ENCODE data around the gene PTPN1. TPM values are rescaled to one million over a fixed set of nuclear protein-coding genes. Genes with fewer than 3 reads are reported as not detected.
A peak's percentile ranks its signal among the peaks of the same experiment; 100 is the strongest.
"Not testable (repeated sequence)": the region's sequence is repeated elsewhere in the genome, so short reads cannot be mapped to it uniquely, and the experiment has no call there.

The PTPN1 gene
- total RNA-seq, 8 experiments from 2014 or later, result 28.2 to 54.5 (median 31.6) TPM

GRCh38 chr20:50488236-50488806 is 21.9 kb upstream of the PTPN1 start:
- 75 to 97% (median 88%) methylated on average over 3 to 10 of the region's 10 CpGs for WGBS, 10 experiments
- no peak for ATAC-seq (replicated peaks in 6 of 8)
- H3K27ac ChIP-seq, result no peak overlapping the region
- H3K4me1 ChIP-seq (replicated peaks in 1 of 2), result no peaks in the 10 kb centered on the region
- no peak overlapping the region for H3K4me3 ChIP-seq
- in situ Hi-C loops (cut with MboI; ENCODE audit: low pct_unique_long_range_greater_than_20kb in 2 of 9, low sequenced_read_pairs in 9 of 9, unreplicated experiment in 9 of 9), result no loop called here

- in situ Hi-C loops (cut with MboI; ENCODE audit: low pct_unique_long_range_greater_than_20kb in 2 of 9, low sequenced_read_pairs in 9 of 9, unreplicated experiment in 9 of 9), result no loop called here
- Histone ChIP-seq H3K4me1 (replicated peaks in 1 of 2) (no peaks in the 10 kb centered on the region), H3K4me3 (no peak overlapping the region), H3K27ac (no peak overlapping the region)
- ATAC-seq (replicated peaks in 6 of 8), result no peak
- 11 to 100% (median 57%) methylated on average over 1 of the region's 1 CpG; no CpG with 5 or more reads in 5 of the 10 experiments for WGBS, 10 experiments
Observed at GRCh38 chr20:50491168-50491567, 19.0 kb upstream of the PTPN1 start.

- Histone ChIP-seq H3K27ac (no peak overlapping the region), H3K4me3 (no peak overlapping the region), H3K4me1 (replicated peaks in 1 of 2) (no peaks in the 10 kb centered on the region)
- in situ Hi-C loops (cut with MboI; ENCODE audit: low pct_unique_long_range_greater_than_20kb in 2 of 9, low sequenced_read_pairs in 9 of 9, unreplicated experiment in 9 of 9), result no loop called here
- WGBS, 10 experiments, result 40 to 100% (median 77%) methylated on average over 1 to 8 of the region's 8 CpGs; no CpG with 5 or more reads in 1 of the 10 experiments
- ATAC-seq (replicated peaks in 6 of 8), result no peak
Observed at GRCh38 chr20:50491926-50492634, 18.1 kb upstream of the PTPN1 start.

GRCh38 chr20:50493881-50494253 is 16.3 kb upstream of the PTPN1 start:
- Histone ChIP-seq H3K27ac (no peak overlapping the region), H3K4me1 (replicated peaks in 1 of 2) (no peaks in the 10 kb centered on the region), H3K4me3 (no peak overlapping the region)
- ATAC-seq (replicated peaks in 6 of 8), result no peak
- 71 to 100% (median 80%) methylated on average over 1 to 5 of the region's 5 CpGs; no CpG with 5 or more reads in 3 of the 10 experiments for WGBS, 10 experiments
- in situ Hi-C loops (cut with MboI; ENCODE audit: low pct_unique_long_range_greater_than_20kb in 2 of 9, low sequenced_read_pairs in 9 of 9, unreplicated experiment in 9 of 9), result no loop called here

GRCh38 chr20:50494428-50494827 is 15.8 kb upstream of the PTPN1 start:
- in situ Hi-C loops (cut with MboI; ENCODE audit: low pct_unique_long_range_greater_than_20kb in 2 of 9, low sequenced_read_pairs in 9 of 9, unreplicated experiment in 9 of 9), result no loop called here
- Histone ChIP-seq H3K4me1 (replicated peaks in 1 of 2) (no peaks in the 10 kb centered on the region), H3K27ac (no peak overlapping the region), H3K4me3 (no peak overlapping the region)
- 64 to 100% (median 67%) methylated on average over 1 to 4 of the region's 6 CpGs; no CpG with 5 or more reads in 5 of the 10 experiments for WGBS, 10 experiments
- ATAC-seq (replicated peaks in 6 of 8), result no peak

- Histone ChIP-seq H3K4me1 (replicated peaks in 1 of 2) (no peaks in the 10 kb centered on the region), H3K4me3 (no peak overlapping the region), H3K27ac (no peak overlapping the region)
- ATAC-seq (replicated peaks in 6 of 8), result peak in 1 of 8 experiments; percentile 33
- WGBS, 10 experiments, result 60 to 93% (median 77%) methylated on average over 2 to 5 of the region's 5 CpGs; no CpG with 5 or more reads in 2 of the 10 experiments
- in situ Hi-C loops (cut with MboI; ENCODE audit: low pct_unique_long_range_greater_than_20kb in 2 of 9, low sequenced_read_pairs in 9 of 9, unreplicated experiment in 9 of 9), result no loop called here
Observed at GRCh38 chr20:50496773-50497385, 13.3 kb upstream of the PTPN1 start.

- in situ Hi-C loops (cut with MboI; ENCODE audit: low pct_unique_long_range_greater_than_20kb in 2 of 9, low sequenced_read_pairs in 9 of 9, unreplicated experiment in 9 of 9), result no loop called here
- Histone ChIP-seq H3K4me1 (replicated peaks in 1 of 2) (no peaks in the 10 kb centered on the region), H3K27ac (no peak overlapping the region), H3K4me3 (no peak overlapping the region)
- ATAC-seq (replicated peaks in 6 of 8), result no peak
- WGBS, 10 experiments, result 80 to 100% (median 94%) methylated on average over 1 to 5 of the region's 5 CpGs; no CpG with 5 or more reads in 2 of the 10 experiments
Observed at GRCh38 chr20:50498071-50498776, 12.0 kb upstream of the PTPN1 start.

GRCh38 chr20:50499938-50500337 is 10.2 kb upstream of the PTPN1 start:
- no peak overlapping the region for H3K27ac ChIP-seq
- ATAC-seq (replicated peaks in 6 of 8), result no peak
- WGBS, 10 experiments, result 80 to 100% (median 94%) methylated on average over 1 to 3 of the region's 3 CpGs; no CpG with 5 or more reads in 4 of the 10 experiments
- no peak overlapping the region for H3K4me3 ChIP-seq
- in situ Hi-C loops (cut with MboI; ENCODE audit: low pct_unique_long_range_greater_than_20kb in 2 of 9, low sequenced_read_pairs in 9 of 9, unreplicated experiment in 9 of 9), result no loop called here
- H3K4me1 ChIP-seq (replicated peaks in 1 of 2), result no peaks in the 10 kb centered on the region

GRCh38 chr20:50501972-50502745 is 8.0 kb upstream of the PTPN1 start:
- in situ Hi-C loops (cut with MboI; ENCODE audit: low pct_unique_long_range_greater_than_20kb in 2 of 9, low sequenced_read_pairs in 9 of 9, unreplicated experiment in 9 of 9), result no loop called here
- no peaks in the 10 kb centered on the region for H3K4me1 ChIP-seq (replicated peaks in 1 of 2)
- ATAC-seq (replicated peaks in 6 of 8), result peak in 1 of 8 experiments; percentile 18
- no peak overlapping the region for H3K4me3 ChIP-seq
- H3K27ac ChIP-seq, result no peak overlapping the region
- 40 to 100% (median 85%) methylated on average over 1 to 10 of the region's 12 CpGs; no CpG with 5 or more reads in 1 of the 10 experiments for WGBS, 10 experiments

- Histone ChIP-seq H3K27ac (no peak overlapping the region), H3K4me1 (replicated peaks in 1 of 2) (peaks cover 0 to under 1% of the 10 kb centered on the region in 2 donors), H3K4me3 (no peak overlapping the region)
- in situ Hi-C loops (cut with MboI; ENCODE audit: low pct_unique_long_range_greater_than_20kb in 2 of 9, low sequenced_read_pairs in 9 of 9, unreplicated experiment in 9 of 9), result no loop called here
- ATAC-seq (replicated peaks in 6 of 8), result peak in 7 of 8 experiments; percentile 15 to 54 (median 35)
- WGBS, 10 experiments, result 67 to 93% (median 72%) methylated on average over 2 to 4 of the region's 4 CpGs; no CpG with 5 or more reads in 5 of the 10 experiments
Observed at GRCh38 chr20:50504231-50504823, 5.9 kb upstream of the PTPN1 start.

- ATAC-seq (replicated peaks in 6 of 8), result no peak
- Histone ChIP-seq H3K4me1 (replicated peaks in 1 of 2) (peaks cover 3 to 4% of the 10 kb centered on the region in 2 donors), H3K27ac (no peak overlapping the region), H3K4me3 (no peak overlapping the region)
- 78 to 100% (median 82%) methylated on average over 1 to 2 of the region's 3 CpGs; no CpG with 5 or more reads in 2 of the 10 experiments for WGBS, 10 experiments
- in situ Hi-C loops (cut with MboI; ENCODE audit: low pct_unique_long_range_greater_than_20kb in 2 of 9, low sequenced_read_pairs in 9 of 9, unreplicated experiment in 9 of 9), result no loop called here
Observed at GRCh38 chr20:50506270-50506579, 4.0 kb upstream of the PTPN1 start.

- H3K4me1 ChIP-seq (replicated peaks in 1 of 2), result peaks cover 16 to 18% of the 10 kb centered on the region in 2 donors
- H3K4me3 ChIP-seq; ATAC-seq (replicated peaks in 6 of 8); H3K27ac ChIP-seq; in situ Hi-C loops (cut with MboI; ENCODE audit: low pct_unique_long_range_greater_than_20kb in 2 of 9, low sequenced_read_pairs in 9 of 9, unreplicated experiment in 9 of 9): not testable (repeated sequence)
- 60 to 100% (median 93%) methylated on average over 1 to 5 of the region's 5 CpGs; no CpG with 5 or more reads in 3 of the 10 experiments for WGBS, 10 experiments
Observed at GRCh38 chr20:50507745-50508144, 2.4 kb upstream of the PTPN1 start.
